ENCODE data around the gene MYLK4.

The MYLK4 gene

DNA sequence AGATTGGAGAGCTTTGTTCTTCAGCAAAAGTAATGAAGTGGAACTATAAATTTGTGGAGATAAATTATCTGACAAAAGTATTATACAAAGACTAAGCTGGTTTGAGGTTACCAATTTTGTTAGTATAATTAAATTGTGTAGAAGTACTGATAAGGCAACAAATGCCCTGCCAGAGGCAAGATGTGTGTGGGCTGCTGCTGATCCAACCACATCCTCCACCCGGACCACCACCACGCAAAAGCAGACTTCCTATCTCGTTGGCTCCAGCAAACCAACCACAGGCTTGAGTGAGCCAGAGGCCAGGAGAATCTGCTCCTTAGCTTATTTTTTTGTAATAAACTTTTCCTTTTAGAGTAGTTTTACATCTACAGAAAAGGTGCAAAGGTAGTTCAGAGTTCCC is 1.1 kb upstream of the MYLK4 start:
- no peak overlapping the region for H3K27ac ChIP-seq
- peak overlapping the region; percentile 36; the same call in 1 of the 2 replicates for H3K4me2 ChIP-seq
- no peak for TF ChIP-seq Cebpa-rat (IDR thresholded peaks at IDR 0.05)
- H3K27me3 ChIP-seq = no peaks in the 10 kb centered on the region
- no peaks in the 10 kb centered on the region for H3K36me3 ChIP-seq
- H3K9ac ChIP-seq = no peak overlapping the region
- H4K20me1 ChIP-seq = no peaks in the 10 kb centered on the region
- H3K9me3 ChIP-seq = no peaks in the 10 kb centered on the region
- peaks cover 14% of the 10 kb centered on the region for H3K4me1 ChIP-seq
- no peak overlapping the region for H3K4me3 ChIP-seq

DNA sequence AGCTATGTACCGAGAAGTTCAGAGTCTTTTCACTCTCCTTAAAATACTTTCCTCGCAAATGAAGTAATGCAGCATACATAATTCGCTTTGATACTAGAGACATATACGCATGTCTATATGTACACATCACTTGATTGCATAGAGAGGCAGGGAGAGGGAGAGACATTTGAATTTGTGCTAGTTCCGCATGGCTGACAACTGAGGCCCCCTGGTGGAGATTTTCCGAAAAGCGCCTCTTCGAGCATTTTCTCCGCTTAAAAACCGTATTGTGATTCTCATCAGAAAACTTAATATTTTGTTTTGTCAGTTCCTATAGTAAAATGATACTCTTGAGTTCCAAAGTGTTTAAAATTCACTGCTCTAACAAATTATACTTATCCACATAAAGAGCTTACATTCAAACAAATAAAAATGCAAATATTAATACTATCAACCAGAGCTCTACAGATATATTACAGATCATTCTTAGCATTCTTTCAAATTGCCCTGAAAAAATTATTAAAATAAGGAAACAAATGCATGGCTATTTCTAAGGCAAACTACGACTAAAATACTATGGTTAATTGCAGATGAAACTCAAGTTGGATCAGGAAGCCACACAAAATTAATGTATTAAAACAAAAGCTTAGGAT is 637 bp downstream of the MYLK4 start:
- no peak for TF ChIP-seq Cebpa-rat (IDR thresholded peaks at IDR 0.05)
- Histone ChIP-seq H3K9ac (no peak overlapping the region), H3K9me3 (no peaks in the 10 kb centered on the region), H3K4me1 (peaks cover 14% of the 10 kb centered on the region), H4K20me1 (no peaks in the 10 kb centered on the region), H3K4me3 (no peak overlapping the region), H3K36me3 (no peaks in the 10 kb centered on the region), H3K27me3 (no peaks in the 10 kb centered on the region), H3K4me2 (no peak overlapping the region), H3K27ac (no peak overlapping the region)

DNA sequence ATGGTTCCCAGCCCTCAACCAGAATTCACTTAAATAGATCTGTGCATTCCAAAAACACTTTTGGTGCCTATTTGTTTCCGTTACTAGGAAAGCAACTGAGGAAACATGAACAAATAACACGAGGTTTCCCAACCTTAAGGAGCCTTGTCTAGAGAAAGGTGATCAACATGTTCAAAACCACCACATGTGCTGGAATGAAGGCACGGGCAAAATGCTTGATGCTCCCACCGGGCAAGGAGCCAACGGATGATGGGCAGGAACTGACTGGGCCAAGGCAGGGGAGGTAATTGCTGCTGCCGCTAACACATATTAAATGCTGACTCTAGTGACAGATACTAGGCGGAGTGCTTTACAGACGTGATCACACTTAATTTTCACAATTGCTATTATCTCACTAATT is 2.5 kb downstream of the MYLK4 start:
- Histone ChIP-seq H4K20me1 (no peaks in the 10 kb centered on the region), H3K27me3 (no peaks in the 10 kb centered on the region), H3K9ac (no peak overlapping the region), H3K4me1 (peaks cover 24% of the 10 kb centered on the region), H3K4me2 (no peak overlapping the region), H3K9me3 (no peaks in the 10 kb centered on the region), H3K36me3 (no peaks in the 10 kb centered on the region), H3K4me3 (no peak overlapping the region), H3K27ac (no peak overlapping the region)
- no peak for TF ChIP-seq Cebpa-rat (IDR thresholded peaks at IDR 0.05)

DNA sequence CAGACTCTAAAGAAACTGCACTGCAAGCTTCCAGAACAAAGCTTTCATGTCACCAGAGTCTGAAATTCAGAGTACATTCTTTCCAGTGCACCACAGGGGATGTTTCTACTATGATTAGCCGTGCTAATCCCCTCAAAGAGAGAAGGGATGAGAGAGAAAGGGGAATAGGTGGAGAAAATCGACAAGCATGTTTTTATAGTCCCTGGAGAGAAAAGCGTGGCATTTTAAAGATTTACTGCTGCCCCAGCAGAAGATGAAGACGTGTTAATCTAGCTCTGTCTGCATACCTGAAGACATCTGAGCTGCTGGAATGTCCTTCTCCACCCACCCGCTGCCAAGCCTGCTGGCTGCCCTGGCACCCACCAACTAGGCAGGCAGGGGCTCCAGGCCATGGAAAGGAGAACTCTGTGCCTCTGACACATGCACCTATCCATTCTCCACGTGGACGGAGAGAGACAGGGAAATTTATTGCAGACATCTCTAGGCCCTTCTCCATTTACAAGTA is 4.1 kb downstream of the MYLK4 start:
- peaks cover 12% of the 10 kb centered on the region for H3K4me1 ChIP-seq
- H4K20me1 ChIP-seq = no peaks in the 10 kb centered on the region
- no peak overlapping the region for H3K27ac ChIP-seq
- H3K36me3 ChIP-seq = no peaks in the 10 kb centered on the region
- no peaks in the 10 kb centered on the region for H3K27me3 ChIP-seq
- H3K4me3 ChIP-seq = no peak overlapping the region
- no peaks in the 10 kb centered on the region for H3K9me3 ChIP-seq
- no peak overlapping the region for H3K4me2 ChIP-seq
- H3K9ac ChIP-seq = no peak overlapping the region
- no peak for TF ChIP-seq Cebpa-rat (IDR thresholded peaks at IDR 0.05)

DNA sequence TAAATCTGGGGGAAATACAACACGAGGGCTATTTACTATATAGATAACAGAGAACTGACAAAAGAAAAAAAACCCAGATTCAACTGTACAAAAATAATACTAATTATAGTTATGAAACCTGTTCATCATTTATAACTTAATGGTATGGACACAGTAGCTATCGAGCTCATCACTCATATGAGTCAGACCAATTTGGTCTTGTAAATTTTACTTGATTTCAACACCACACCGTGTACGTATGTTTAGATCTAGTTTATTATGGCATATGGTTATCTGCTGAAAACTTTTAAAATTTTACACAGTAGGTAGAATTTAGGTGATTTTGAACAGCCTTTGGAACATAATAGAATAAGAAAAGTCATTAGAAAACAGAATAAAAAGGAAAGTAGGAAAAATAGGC is 5.5 kb downstream of the MYLK4 start:
- Histone ChIP-seq H3K27ac (no peak overlapping the region), H3K9me3 (no peaks in the 10 kb centered on the region), H3K36me3 (no peaks in the 10 kb centered on the region), H3K27me3 (no peaks in the 10 kb centered on the region), H4K20me1 (no peaks in the 10 kb centered on the region), H3K4me1 (peaks cover 10% of the 10 kb centered on the region), H3K4me2 (no peak overlapping the region), H3K4me3 (no peak overlapping the region), H3K9ac (no peak overlapping the region)
- no peak for TF ChIP-seq Cebpa-rat (IDR thresholded peaks at IDR 0.05)

DNA sequence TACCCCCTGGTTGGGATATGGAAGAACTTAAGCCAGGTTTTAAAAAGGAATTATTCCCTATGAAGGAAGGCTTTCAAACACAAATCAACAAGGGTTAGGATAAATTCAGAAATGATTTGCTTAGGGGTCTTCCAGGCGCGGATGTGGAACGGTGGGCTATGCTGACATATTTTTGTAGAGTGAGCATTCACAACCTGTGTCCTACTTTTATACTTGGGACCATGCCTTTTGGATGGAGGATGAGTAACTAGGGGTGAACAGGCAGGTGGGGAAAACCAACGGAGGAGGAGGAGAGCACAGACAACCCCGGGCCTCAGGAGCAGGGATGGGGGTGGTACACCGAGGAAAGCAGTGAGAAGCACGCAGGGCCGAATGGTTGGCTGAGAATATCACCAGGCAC is 5.9 kb downstream of the MYLK4 start:
- no peak overlapping the region for H3K27ac ChIP-seq
- peak overlapping the region; percentile 49 for H3K4me2 ChIP-seq
- H3K4me1 ChIP-seq = peaks cover 10% of the 10 kb centered on the region
- no peaks in the 10 kb centered on the region for H4K20me1 ChIP-seq
- no peak overlapping the region for H3K9ac ChIP-seq
- no peaks in the 10 kb centered on the region for H3K9me3 ChIP-seq
- H3K36me3 ChIP-seq = no peaks in the 10 kb centered on the region
- H3K4me3 ChIP-seq = no peak overlapping the region
- TF ChIP-seq Cebpa-rat (IDR thresholded peaks at IDR 0.05) = no peak
- H3K27me3 ChIP-seq = no peaks in the 10 kb centered on the region

DNA sequence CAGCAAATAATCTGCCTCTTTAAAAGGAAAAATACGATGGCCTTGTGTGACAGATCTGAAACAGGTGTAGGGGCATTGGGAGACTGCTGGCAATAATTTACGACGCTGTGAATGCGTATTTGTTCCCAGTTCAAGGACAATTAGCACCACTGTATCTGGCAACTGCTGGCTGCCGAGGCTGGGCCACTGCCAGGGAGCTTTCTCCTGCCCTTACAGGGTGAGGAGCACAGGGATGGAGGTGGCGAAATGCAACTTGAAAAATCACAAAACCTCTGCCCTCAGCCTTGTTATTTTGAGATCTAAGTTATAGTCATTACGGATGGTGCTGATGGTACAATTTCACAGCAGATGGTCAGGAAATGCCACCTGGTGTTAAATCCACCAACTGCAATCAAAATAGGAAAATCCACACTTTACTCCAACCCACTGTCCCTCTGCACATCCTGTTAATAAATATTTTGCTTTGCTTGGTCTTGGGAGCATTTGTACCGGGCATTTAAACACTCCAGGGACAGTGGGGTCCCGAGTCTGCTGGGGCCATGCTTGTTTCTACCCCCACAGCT is 6.4 kb downstream of the MYLK4 start:
- peaks cover 10% of the 10 kb centered on the region for H3K4me1 ChIP-seq
- peak overlapping the region; percentile 49 for H3K4me2 ChIP-seq
- no peak overlapping the region for H3K9ac ChIP-seq

DNA sequence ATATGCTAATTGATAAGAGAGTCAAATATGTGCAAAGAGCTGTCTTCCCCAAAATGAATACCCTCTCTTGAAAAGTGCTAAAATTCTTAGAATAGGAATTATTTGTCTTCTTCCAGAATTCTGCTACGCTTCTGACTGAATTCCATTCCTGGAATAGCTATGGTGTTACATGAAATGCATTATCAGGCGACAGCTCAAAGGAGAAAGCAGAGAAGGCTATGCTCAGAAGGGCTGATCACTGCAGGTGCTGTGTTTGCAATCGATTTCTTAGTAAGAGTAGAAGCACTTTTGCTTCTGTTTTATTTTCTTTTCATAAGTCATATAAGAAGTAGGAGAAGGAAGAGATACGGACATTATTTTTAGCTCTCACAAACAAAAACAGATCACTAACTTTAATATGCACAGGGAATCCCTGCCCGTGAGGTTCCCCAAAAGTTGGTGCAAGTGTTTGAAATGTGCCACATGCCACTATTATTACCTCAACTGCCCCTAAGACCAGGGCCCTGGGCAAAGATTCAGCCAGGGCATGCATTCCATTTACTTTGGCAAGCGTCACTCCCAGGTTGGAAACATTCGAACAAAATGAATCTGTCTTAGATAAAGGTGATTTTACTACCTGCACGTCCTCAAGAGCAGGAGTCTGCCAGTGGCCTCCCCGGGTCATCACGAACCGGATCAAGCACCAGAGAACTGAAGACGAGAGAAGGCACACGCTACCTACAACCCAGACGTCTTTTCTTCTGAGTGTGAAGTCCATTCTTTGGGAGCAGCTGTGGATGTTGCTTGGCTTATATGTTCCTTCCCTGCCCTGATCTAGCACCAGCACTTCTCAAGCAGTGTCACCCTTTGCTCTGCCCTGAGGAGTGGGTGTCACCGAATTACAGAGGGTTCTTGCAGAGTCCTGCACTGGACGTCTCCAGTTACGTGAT is 7.2 kb downstream of the MYLK4 start:
- H3K9ac ChIP-seq = no peak overlapping the region
- no peaks in the 10 kb centered on the region for H3K27me3 ChIP-seq
- H4K20me1 ChIP-seq = no peaks in the 10 kb centered on the region
- no peak for TF ChIP-seq Cebpa-rat (IDR thresholded peaks at IDR 0.05)
- no peaks in the 10 kb centered on the region for H3K9me3 ChIP-seq
- peaks cover 16% of the 10 kb centered on the region for H3K4me1 ChIP-seq
- no peak overlapping the region for H3K4me3 ChIP-seq
- peak overlapping the region; percentile 49 for H3K4me2 ChIP-seq
- no peak overlapping the region for H3K27ac ChIP-seq
- no peaks in the 10 kb centered on the region for H3K36me3 ChIP-seq

More for the DNA sequence above, 6.4 kb downstream of the MYLK4 start:
- no peak overlapping the region for H3K27ac ChIP-seq
- no peak overlapping the region for H3K4me3 ChIP-seq
- H4K20me1 ChIP-seq = no peaks in the 10 kb centered on the region
- no peaks in the 10 kb centered on the region for H3K27me3 ChIP-seq
- H3K36me3 ChIP-seq = no peaks in the 10 kb centered on the region
- TF ChIP-seq Cebpa-rat (IDR thresholded peaks at IDR 0.05) = no peak
- H3K9me3 ChIP-seq = no peaks in the 10 kb centered on the region

DNA sequence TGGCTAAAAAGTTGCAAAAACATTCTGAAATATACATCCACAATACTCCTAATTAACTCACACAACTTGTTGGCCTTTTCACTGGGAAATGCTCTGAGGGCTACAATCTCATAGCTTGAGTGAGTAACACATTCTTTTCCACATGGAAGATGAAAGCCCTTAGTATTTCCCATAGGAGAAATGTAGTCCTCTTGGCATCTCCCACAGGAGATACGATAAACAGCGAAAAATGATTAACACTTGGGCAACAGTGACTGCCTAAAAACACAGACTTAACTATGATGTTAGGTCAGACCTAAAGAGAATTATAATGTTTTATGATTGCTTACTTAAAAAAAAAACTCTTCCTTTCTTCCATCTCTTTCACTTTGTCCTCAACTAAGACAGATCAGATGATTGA is 9.0 kb downstream of the MYLK4 start:
- Histone ChIP-seq H3K9ac (no peak overlapping the region), H3K36me3 (no peaks in the 10 kb centered on the region), H3K4me1 (peaks cover 33% of the 10 kb centered on the region), H3K27ac (no peak overlapping the region), H3K27me3 (no peaks in the 10 kb centered on the region), H3K9me3 (no peaks in the 10 kb centered on the region), H3K4me2 (no peak overlapping the region), H3K4me3 (no peak overlapping the region), H4K20me1 (no peaks in the 10 kb centered on the region)
- TF ChIP-seq Cebpa-rat (IDR thresholded peaks at IDR 0.05) = no peak

DNA sequence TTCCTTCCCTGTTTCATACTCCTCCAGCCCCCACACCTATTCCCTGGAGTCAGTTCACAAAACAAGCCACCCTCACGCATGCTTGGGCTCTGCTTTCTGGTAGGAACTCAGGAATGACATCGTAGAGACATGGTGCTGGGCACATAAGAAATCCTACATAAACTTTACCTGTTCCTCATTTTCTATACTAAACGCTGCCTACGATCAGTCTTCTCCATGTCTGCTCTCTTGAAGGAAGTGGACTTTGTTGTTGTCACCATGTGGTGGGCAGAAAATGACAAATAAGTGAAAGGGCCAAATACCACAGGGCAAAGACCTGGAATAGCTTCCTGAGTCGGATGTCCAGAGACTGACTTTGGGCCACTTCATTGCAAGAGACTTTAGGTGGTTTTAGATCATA is 10.1 kb downstream of the MYLK4 start:
- Histone ChIP-seq H3K27ac (no peak overlapping the region), H3K9me3 (no peaks in the 10 kb centered on the region), H3K4me1 (peaks cover 45% of the 10 kb centered on the region), H4K20me1 (no peaks in the 10 kb centered on the region), H3K36me3 (no peaks in the 10 kb centered on the region), H3K4me3 (no peak overlapping the region), H3K27me3 (no peaks in the 10 kb centered on the region), H3K9ac (no peak overlapping the region), H3K4me2 (no peak overlapping the region)
- no peak for TF ChIP-seq Cebpa-rat (IDR thresholded peaks at IDR 0.05)
